ENCODE results near the gene CYP4B1.

The CYP4B1 gene

DNA sequence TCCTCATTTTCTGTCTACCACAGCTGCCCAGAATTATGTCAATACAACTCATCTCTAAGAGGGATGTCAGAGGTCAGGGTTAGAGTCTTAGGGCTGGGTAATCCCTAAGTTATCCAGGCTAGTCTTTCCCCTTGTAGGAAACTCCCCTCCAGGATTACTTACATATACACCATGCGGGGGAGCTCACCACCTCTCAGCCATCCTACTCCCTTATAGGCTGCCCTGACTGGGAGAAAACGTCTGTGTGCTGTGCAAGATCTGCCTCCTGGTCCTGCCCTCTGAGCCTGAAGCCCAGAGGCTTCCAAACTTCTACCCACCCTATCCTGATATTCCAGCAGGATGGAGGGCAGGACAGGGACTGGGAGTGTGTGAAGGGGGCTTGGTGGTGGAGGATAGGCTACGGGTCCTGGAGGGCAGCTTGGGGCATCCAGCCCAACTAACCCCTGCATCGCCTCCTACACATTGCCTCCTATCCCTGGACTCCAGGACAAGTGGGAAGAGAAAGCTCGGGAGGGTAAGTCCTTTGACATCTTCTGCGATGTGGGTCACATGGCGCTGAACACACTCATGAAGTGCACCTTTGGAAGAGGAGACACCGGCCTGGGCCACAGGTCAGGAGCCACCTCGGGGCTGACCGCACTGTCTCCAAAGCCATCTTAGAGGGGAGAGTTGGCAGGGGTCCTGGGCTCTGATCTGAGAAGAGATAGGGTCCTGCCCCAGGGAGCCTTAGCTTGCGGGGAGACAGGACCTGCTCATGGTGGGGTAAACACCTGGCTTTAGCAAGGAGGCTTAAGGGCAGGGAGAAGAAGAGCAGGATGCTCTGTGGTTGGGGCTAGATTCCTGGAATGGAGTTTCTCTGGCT is 14.4 kb downstream of the CYP4B1 start:
- ChIA-PET CTCF (interaction anchor here (0.6 kb wide), 1 partner anchor 17 kb away, joined by 3 read pairs; no protein-coding TSS in a partner anchor), POLR2A (ENCODE audit: low non-redundant PET) (no interaction called here)
- H3K27ac ChIP-seq: no peak overlapping the region
- DNase-seq (ENCODE audit: low spot score): no peak
- TF ChIP-seq, protein P1, sequence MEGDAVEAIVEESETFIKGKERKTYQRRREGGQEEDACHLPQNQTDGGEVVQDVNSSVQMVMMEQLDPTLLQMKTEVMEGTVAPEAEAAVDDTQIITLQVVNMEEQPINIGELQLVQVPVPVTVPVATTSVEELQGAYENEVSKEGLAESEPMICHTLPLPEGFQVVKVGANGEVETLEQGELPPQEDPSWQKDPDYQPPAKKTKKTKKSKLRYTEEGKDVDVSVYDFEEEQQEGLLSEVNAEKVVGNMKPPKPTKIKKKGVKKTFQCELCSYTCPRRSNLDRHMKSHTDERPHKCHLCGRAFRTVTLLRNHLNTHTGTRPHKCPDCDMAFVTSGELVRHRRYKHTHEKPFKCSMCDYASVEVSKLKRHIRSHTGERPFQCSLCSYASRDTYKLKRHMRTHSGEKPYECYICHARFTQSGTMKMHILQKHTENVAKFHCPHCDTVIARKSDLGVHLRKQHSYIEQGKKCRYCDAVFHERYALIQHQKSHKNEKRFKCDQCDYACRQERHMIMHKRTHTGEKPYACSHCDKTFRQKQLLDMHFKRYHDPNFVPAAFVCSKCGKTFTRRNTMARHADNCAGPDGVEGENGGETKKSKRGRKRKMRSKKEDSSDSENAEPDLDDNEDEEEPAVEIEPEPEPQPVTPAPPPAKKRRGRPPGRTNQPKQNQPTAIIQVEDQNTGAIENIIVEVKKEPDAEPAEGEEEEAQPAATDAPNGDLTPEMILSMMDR (conservative IDR thresholded peaks at IDR 0.05; ENCODE audit: low read depth): no peak

DNA sequence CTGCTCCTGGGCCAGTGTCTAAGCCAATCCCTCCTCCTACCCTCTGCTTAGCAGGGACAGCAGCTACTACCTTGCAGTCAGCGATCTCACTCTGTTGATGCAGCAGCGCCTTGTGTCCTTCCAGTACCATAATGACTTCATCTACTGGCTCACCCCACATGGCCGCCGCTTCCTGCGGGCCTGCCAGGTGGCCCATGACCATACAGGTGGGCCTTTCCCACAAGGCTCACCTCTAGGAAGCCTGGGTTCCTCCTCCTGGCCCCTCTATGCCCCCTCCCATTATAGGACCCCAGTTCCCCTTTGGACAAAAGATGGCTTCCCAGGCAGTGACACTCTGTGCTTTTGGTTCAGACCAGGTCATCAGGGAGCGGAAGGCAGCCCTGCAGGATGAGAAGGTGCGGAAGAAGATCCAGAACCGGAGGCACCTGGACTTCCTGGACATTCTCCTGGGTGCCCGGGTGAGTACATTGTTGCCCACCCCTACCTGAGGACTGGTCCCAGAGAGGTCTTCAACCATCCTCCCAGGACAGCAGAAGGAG is 15.1 kb downstream of the CYP4B1 start:
- CTCF ChIA-PET: interaction anchor here (0.6 kb wide), 1 partner anchor 16 kb away, joined by 3 read pairs; no protein-coding TSS in a partner anchor
- TF ChIP-seq, protein P1 (conservative IDR thresholded peaks at IDR 0.05; ENCODE audit: low read depth): no peak

DNA sequence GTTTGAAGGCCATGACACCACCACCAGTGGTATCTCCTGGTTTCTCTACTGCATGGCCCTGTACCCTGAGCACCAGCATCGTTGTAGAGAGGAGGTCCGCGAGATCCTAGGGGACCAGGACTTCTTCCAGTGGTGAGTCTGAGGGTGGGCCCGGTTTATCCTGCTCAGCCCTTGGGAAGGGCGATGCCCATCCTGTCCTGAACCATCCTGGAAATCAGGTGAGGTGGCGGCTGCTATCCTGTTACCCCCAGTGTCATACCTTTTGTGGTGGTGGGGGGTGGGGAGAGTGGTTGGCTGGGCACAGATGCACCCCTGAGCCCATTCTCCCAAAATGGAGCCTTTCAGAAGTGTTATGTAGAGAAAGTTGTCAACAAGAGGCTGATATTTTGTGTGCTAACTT is 16.3 kb downstream of the CYP4B1 start:
- no peak for DNase-seq (ENCODE audit: low spot score)
- no peak overlapping the region for H3K27ac ChIP-seq
- TF ChIP-seq, protein P1 (conservative IDR thresholded peaks at IDR 0.05; ENCODE audit: low read depth): no peak
- CTCF ChIA-PET: interaction anchor here (0.6 to 0.7 kb wide), 2 partner anchors 90 to 327 kb away, joined by 3 to 5 read pairs; no protein-coding TSS in a partner anchor
- POLR2A ChIA-PET (ENCODE audit: low non-redundant PET): no interaction called here

More for the DNA sequence above, 15.1 kb downstream of the CYP4B1 start:
- H3K27ac ChIP-seq: no peak overlapping the region
- no peak for DNase-seq (ENCODE audit: low spot score)
- POLR2A ChIA-PET (ENCODE audit: low non-redundant PET): no interaction called here

DNA sequence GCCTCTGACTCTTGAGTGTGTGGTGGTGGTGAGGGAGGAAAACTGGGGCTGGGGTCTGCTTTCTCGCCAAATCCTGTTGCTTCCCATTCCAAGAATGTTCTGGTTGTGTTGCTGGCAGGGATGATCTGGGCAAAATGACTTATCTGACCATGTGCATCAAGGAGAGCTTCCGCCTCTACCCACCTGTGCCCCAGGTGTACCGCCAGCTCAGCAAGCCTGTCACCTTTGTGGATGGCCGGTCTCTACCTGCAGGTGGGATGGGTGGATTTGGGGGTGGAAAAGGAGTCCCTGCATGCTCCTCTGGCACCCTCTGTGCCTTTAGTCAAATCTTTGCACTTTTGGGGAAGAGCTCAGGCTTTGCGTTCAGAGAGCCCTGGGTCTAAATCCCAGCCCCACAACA is 18.1 kb downstream of the CYP4B1 start:
- POLR2A ChIA-PET (ENCODE audit: low non-redundant PET): no interaction called here
- CTCF ChIA-PET: no interaction called here
- no peak for DNase-seq (ENCODE audit: low spot score)
- no peak overlapping the region for H3K27ac ChIP-seq
- TF ChIP-seq, protein P1 (conservative IDR thresholded peaks at IDR 0.05; ENCODE audit: low read depth): no peak

DNA sequence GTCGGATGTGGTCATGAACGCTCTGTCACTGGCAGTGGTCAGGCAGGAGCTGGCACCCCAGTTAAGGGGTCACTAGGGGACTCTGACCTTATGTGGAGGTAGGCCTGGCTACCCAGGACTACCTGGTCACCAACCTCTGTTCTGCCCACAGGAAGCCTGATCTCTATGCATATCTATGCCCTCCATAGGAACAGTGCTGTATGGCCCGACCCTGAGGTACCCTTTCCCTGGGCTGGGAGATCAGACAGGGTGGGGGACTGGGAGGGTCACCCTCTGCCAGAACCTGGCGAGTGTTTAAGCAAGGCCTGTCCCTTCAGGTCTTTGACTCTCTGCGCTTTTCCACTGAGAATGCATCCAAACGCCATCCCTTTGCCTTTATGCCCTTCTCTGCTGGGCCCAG is 19.0 kb downstream of the CYP4B1 start:
- ChIA-PET POLR2A (ENCODE audit: low non-redundant PET) (no interaction called here), CTCF (no interaction called here)
- no peak overlapping the region for H3K27ac ChIP-seq
- TF ChIP-seq, protein P1 (conservative IDR thresholded peaks at IDR 0.05; ENCODE audit: low read depth): no peak
- DNase-seq (ENCODE audit: low spot score): no peak

DNA sequence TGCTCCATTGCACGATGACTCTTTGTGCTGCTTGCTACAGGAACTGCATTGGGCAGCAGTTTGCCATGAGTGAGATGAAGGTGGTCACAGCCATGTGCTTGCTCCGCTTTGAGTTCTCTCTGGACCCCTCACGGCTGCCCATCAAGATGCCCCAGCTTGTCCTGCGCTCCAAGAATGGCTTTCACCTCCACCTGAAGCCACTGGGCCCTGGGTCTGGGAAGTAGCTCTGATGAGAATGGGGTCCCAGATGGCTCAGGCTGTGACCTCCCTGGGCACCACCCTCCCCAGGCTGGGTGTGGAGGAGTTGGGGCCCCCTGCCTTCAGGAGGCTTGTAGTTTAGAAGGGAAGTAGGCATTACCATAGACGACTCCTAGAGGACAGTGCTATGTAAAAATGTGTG is 19.7 kb downstream of the CYP4B1 start:
- TF ChIP-seq, protein P1 (conservative IDR thresholded peaks at IDR 0.05; ENCODE audit: low read depth): no peak
- H3K27ac ChIP-seq: no peak overlapping the region
- ChIA-PET CTCF (no interaction called here), POLR2A (ENCODE audit: low non-redundant PET) (no interaction called here)
- no peak for DNase-seq (ENCODE audit: low spot score)

All from RWPE1 (cell line).